GM20000 (cell line): Measurements from ENCODE around the gene NUP107.

Experiments
- DNase-seq: peaks from one replicate; pipeline ENCODE4 v3.0.0; 2012; ENCODE audit warnings: low spot score
- TF ChIP-seq, protein P1 (sequence below): IDR thresholded peaks from 2 replicates; pipeline ENCODE4 v1.5.1; 2012; ENCODE audit warnings: mild to moderate bottlenecking, control low read depth; ENCODE audit errors: extremely low read depth, missing control alignments

NUP107 gene

DNA sequence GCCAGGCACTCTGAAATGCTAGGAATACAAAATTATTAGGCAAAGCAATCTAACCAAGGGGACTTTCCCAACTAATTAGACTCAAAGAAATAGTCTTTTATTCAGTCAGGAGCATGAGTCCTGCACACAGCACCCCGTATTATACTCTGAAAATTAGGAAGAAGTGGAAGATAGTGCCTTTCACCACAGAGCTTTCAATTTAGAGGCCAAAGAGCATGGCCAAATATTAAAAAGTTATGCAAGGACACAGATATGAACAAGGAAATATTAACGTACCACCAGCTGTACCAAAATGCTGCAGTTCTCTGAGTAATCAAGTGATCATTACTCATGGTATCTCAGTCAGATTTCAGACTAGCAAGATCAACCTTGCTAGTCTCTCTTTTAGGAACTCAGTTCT is 98.6 kb downstream of the NUP107 start:
- TF ChIP-seq, protein P1, sequence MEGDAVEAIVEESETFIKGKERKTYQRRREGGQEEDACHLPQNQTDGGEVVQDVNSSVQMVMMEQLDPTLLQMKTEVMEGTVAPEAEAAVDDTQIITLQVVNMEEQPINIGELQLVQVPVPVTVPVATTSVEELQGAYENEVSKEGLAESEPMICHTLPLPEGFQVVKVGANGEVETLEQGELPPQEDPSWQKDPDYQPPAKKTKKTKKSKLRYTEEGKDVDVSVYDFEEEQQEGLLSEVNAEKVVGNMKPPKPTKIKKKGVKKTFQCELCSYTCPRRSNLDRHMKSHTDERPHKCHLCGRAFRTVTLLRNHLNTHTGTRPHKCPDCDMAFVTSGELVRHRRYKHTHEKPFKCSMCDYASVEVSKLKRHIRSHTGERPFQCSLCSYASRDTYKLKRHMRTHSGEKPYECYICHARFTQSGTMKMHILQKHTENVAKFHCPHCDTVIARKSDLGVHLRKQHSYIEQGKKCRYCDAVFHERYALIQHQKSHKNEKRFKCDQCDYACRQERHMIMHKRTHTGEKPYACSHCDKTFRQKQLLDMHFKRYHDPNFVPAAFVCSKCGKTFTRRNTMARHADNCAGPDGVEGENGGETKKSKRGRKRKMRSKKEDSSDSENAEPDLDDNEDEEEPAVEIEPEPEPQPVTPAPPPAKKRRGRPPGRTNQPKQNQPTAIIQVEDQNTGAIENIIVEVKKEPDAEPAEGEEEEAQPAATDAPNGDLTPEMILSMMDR: no peak
- DNase-seq: no peak

GRCh38 chr12:68785823-68786222 is 99.0 kb downstream of the NUP107 start:
- DNase-seq: no peak
- TF ChIP-seq, protein P1: no peak

GRCh38 chr12:68786929-68787328 is 100.2 kb downstream of the NUP107 start:
- no peak for DNase-seq
- TF ChIP-seq, protein P1: no peak

DNA sequence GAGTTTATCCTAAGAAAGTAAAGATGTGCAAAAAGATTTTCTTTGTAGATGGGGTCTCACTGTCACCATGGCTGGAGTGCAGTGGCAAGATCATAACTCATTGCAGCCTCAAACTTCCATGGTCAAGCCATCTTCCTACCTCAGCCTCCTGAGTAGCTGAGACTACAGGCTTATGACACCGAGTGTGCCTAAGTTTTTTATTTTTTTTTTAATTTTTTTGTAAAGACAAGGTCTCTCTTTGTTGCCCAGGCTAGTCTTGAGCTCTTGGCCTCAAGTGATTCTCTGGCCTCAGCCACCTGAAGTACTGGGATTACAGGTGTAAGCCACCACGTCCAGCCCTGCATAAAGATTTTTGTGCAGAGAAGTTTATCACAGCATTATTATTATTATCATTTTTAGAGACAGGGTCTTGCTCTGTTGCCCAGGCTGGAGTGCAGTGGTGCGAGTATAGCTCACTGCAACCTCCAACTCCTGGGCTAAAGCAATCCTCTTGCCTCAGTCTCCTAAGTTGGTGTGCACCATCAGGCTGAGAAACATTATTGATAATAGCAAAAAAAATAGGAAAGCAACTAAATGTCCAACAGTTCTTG is 101.9 kb downstream of the NUP107 start:
- DNase-seq: no peak
- TF ChIP-seq, protein P1: no peak

DNA sequence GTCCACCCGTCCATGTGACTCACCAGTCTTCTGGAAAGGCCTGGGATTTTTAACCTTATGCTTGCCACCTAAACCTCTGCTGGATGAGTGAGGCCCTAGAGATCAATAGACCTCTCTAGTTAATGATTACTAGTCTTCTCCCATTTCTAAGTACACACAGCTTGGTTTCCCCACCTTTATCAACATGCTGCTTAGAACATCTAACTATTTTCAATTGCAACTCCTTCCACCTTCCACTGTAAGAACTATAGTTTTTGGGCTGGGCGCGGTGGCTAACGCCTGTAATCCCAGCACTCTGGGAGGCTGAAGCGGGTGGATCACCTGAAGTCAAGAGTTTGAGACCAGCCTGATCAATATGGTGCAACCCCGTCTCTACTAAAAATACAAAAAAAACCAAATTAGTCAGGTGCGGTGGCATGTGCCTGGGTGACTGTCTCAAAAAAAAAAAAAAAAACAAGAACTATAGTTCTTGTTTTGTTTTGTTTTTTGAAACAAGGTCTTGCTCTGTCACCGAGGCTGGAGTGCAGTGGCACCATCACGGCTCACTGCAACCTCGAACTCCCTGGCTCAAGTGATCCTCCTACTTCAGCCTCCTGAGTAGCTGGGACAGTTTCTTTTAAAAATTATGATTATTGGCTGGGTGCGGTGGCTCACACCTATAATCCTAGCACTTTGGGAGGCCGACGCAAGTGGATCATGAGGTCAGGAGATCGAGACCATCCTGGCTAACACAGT is 102.5 kb downstream of the NUP107 start:
- DNase-seq: no peak
- TF ChIP-seq, protein P1: no peak

GRCh38 chr12:68790081-68790951 is 103.5 kb downstream of the NUP107 start:
- DNase-seq: no peak
- TF ChIP-seq, protein P1: no peak

GRCh38 chr12:68790952-68791234 is 104.1 kb downstream of the NUP107 start:
- DNase-seq: no peak
- TF ChIP-seq, protein P1: no peak
